Measurements from ENCODE around the gene PPIL1. TPM values are rescaled to one million over a fixed set of nuclear protein-coding genes. Genes with fewer than 3 reads are reported as not detected.

The PPIL1 gene
- 10 to 100 TPM; 13.5 to 22.9 (median 18.5) TPM for total RNA-seq
- 10 to 100 TPM; 13.2 to 28.0 (median 16.0) TPM for polyA plus RNA-seq

DNA sequence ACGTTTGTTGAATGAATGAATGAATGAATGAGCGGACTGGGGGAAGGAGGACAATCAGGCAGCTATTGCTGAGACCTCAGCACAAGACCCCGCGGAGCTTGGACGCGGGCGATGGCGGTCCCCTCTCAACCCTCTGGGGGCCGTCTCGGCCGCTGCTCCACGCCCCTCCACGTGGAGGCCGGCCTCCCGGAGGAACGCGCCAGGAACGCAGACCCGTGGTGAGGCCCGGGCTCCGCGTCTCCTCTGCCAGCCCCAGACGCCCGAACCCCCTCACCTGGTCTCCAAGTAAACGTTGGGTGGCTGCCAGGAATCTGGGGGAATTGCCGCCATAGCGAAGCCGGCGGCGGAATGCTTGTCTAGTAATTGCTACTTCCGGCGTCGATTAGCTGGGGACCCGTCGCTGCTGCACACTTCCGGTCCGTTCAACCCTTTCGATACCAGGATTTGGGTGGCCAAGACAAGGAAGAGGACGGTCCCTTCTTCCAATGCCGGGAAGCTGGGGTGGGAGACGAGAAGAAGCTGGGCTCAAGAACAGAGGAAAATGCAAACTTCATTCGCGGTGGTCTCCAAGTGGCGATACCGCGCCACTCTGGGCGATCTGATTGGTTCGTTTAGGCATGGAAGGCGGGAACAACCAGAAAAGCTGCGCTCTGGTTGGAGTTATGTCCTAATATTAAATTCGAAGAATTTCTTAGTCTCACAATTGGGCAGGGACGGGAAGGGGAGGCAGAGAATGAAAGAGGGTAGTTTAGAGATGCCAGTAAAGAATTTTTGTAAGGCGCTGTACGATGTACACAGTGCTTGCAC is at the start of gene PPIL1:
PPIL1 (minus strand) TSS at position 361 of the 807 bp plus-strand sequence; CDS start at position 330, 31 bp downstream.
- TF ChIP-seq POLR2AphosphoS5 (IDR thresholded peaks at IDR 0.05) (peak in 3 of 4 donors; percentile 14 to 71 (median 45)), POLR2A (IDR thresholded peaks at IDR 0.05) (no peak)
- peak; percentile 91 for DNase-seq
- peaks cover 0 to 9% (median 0%) of the 10 kb centered on the region in 3 donors for H3K27me3 ChIP-seq
- intact Hi-C loops (cut with DNase I): no loop called here
- peaks cover 0 to 6% (median 0%) of the 10 kb centered on the region in 4 donors for H3K36me3 ChIP-seq
- H3K4me1 ChIP-seq: peaks cover 0 to 19% (median 16%) of the 10 kb centered on the region in 4 donors
- H3K27ac ChIP-seq: peak within 1 kb of the TSS; percentile 83 to 88 (median 86)
- H3K9me3 ChIP-seq: no peaks in the 10 kb centered on the region
- WGBS, 2 donors: 0% methylated on average over 54 of the region's 54 CpGs
- peak within 1 kb of the TSS; percentile 79 to 87 (median 84) for H3K4me3 ChIP-seq

DNA sequence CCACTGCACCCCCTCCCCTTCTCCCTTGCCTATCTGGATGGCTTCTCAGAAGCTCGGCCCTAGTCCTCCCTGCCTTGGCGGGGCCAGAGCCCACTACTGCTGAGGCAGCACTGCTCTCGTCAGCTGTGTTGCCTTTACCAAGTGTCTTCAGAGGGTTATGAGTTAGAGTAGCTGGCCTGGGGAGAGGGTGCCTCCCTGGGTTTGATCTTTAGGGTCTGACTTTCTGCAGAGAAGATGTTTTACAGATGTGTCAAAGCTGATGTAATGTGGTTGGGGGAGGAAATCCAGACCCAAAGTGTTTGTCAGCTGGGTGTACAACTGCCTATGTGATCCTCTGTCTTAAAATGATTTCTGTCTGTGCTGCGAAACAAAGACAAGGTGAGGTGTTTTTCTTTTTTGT is 49.5 kb upstream of the PPIL1 start:
- no peak overlapping the region for H3K4me3 ChIP-seq
- H3K36me3 ChIP-seq: peaks cover 0 to 64% (median 15%) of the 10 kb centered on the region in 4 donors
- DNase-seq: no peak
- no peaks in the 10 kb centered on the region for H3K27me3 ChIP-seq
- H3K27ac ChIP-seq: no peak overlapping the region
- 79 to 92% methylated on average over 4 of the region's 4 CpGs for WGBS, 2 donors
- H3K9me3 ChIP-seq: no peaks in the 10 kb centered on the region
- H3K4me1 ChIP-seq: peaks cover 0 to 34% (median 26%) of the 10 kb centered on the region in 4 donors
- TF ChIP-seq POLR2A (IDR thresholded peaks at IDR 0.05): no peak
- TF ChIP-seq EP300 (IDR thresholded peaks at IDR 0.05): no peak
- no peak for TF ChIP-seq POLR2AphosphoS5 (IDR thresholded peaks at IDR 0.05)
- TF ChIP-seq, protein P1, sequence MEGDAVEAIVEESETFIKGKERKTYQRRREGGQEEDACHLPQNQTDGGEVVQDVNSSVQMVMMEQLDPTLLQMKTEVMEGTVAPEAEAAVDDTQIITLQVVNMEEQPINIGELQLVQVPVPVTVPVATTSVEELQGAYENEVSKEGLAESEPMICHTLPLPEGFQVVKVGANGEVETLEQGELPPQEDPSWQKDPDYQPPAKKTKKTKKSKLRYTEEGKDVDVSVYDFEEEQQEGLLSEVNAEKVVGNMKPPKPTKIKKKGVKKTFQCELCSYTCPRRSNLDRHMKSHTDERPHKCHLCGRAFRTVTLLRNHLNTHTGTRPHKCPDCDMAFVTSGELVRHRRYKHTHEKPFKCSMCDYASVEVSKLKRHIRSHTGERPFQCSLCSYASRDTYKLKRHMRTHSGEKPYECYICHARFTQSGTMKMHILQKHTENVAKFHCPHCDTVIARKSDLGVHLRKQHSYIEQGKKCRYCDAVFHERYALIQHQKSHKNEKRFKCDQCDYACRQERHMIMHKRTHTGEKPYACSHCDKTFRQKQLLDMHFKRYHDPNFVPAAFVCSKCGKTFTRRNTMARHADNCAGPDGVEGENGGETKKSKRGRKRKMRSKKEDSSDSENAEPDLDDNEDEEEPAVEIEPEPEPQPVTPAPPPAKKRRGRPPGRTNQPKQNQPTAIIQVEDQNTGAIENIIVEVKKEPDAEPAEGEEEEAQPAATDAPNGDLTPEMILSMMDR (IDR thresholded peaks at IDR 0.05): no peak
- intact Hi-C loops (cut with DNase I): no loop called here

DNA sequence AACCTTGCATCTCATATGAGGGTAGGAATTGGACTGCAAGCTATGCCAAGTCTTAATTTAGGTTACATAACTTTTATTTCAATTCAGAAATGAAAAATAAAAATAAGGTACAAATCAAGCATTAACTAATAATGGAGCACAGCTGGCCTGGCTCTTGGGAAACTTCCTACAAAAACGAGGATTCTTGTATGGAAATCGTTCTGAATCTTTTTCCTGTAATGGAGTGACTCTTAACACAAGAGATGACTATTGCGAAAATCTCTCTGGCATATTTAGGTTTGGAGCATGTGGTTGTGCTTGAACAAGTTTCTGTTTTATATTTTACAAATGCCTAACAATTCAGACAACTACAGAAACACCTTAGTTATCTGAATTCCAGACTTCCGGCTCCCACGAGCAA is 45.9 kb upstream of the PPIL1 start:
- intact Hi-C loops (cut with DNase I): no loop called here
- Histone ChIP-seq H3K36me3 (peaks cover 0 to 80% (median 20%) of the 10 kb centered on the region in 4 donors), H3K27ac (peak overlapping the region in 3 of 4 donors; percentile 35 to 79 (median 52))

DNA sequence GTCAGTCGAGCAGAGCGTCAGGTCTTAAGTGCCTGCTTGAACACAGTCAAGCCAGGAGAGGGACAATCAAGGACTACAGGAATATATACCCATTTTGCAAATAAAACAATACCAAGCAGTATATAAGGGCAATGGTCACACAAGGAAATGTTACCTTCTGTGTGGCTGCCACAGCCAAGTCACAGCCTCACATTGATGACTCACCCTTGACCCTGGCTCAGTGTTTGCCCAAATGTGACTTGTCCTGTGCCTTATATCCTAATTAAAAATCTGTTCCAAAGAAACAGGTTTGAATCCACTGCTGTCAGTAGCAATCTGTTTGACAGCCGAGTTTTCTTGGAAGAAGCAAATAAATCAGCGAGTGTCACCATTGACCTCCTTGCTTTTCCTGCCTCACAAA is 45.4 kb upstream of the PPIL1 start:
- no peaks in the 10 kb centered on the region for H3K9me3 ChIP-seq
- no peak for TF ChIP-seq POLR2AphosphoS5 (IDR thresholded peaks at IDR 0.05)
- TF ChIP-seq POLR2A (IDR thresholded peaks at IDR 0.05): no peak
- TF ChIP-seq, protein P1 (IDR thresholded peaks at IDR 0.05): no peak
- no peak for TF ChIP-seq EP300 (IDR thresholded peaks at IDR 0.05)
- intact Hi-C loops (cut with DNase I): no loop called here
- peak overlapping the region in 3 of 4 donors; percentile 14 to 79 (median 52) for H3K27ac ChIP-seq
- peaks cover 0 to 40% (median 39%) of the 10 kb centered on the region in 4 donors for H3K4me1 ChIP-seq
- DNase-seq: no peak
- H3K4me3 ChIP-seq: no peak overlapping the region
- H3K36me3 ChIP-seq: peaks cover 0 to 80% (median 21%) of the 10 kb centered on the region in 4 donors
- 88 to 91% methylated on average over 4 of the region's 4 CpGs for WGBS, 2 donors
- H3K27me3 ChIP-seq: no peaks in the 10 kb centered on the region

More for the DNA sequence above, 45.9 kb upstream of the PPIL1 start:
- TF ChIP-seq, protein P1 (IDR thresholded peaks at IDR 0.05): no peak
- TF ChIP-seq POLR2A (IDR thresholded peaks at IDR 0.05) (no peak), POLR2AphosphoS5 (IDR thresholded peaks at IDR 0.05) (peak in 3 of 4 donors; percentile 10 to 36 (median 12)), EP300 (IDR thresholded peaks at IDR 0.05) (peak in 1 of 4 donors; percentile 6)
- 85 to 91% methylated on average over 5 of the region's 5 CpGs for WGBS, 2 donors
- peak; percentile 75 for DNase-seq
- H3K27me3 ChIP-seq: no peaks in the 10 kb centered on the region
- H3K4me3 ChIP-seq: no peak overlapping the region
- no peaks in the 10 kb centered on the region for H3K9me3 ChIP-seq
- peaks cover 0 to 40% (median 39%) of the 10 kb centered on the region in 4 donors for H3K4me1 ChIP-seq

DNA sequence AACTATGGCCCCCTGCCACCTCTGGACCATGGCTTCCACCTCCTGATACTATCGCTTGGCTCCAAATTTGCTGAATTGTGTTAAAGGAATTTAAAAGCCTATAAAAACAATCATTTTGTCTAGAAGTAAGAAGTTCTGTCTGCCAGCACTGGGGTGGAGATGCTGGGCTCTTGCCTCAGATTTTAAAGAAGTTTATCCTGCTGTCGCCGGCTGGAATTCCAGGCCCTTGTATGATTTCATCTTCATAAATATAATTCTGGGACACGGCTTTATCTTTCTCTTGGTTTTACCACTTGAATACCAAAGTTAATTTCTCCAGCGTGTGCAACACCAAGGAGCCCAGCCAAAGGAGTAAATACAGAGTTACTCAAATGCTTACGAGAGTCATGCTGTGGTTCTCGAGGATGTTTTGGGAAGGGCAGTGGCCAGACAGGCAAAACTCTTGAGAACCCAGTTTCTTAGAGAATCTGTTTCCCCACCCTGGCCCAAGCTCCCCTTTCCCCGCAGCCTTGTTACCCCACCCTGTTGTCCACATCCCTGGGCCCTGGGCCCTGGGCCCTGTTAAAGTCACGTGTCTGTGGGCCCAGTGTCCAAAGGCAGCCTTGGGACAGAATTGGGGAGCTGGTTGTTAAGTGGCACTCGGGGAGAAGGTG is 43.1 kb upstream of the PPIL1 start:
- peak; percentile 88 for DNase-seq
- Histone ChIP-seq H3K4me1 (peaks cover 0 to 46% (median 41%) of the 10 kb centered on the region in 4 donors), H3K9me3 (no peaks in the 10 kb centered on the region), H3K4me3 (no peak overlapping the region), H3K27me3 (no peaks in the 10 kb centered on the region), H3K27ac (peak overlapping the region; percentile 76 to 79 (median 77)), H3K36me3 (peaks cover 0 to 77% (median 21%) of the 10 kb centered on the region in 4 donors)
- TF ChIP-seq, protein P1 (IDR thresholded peaks at IDR 0.05): no peak
- TF ChIP-seq POLR2A (IDR thresholded peaks at IDR 0.05) (no peak), POLR2AphosphoS5 (IDR thresholded peaks at IDR 0.05) (peak in 1 of 4 donors; percentile 34)
- intact Hi-C loops (cut with DNase I): no loop called here
- WGBS, 2 donors: 84 to 90% methylated on average over 10 of the region's 10 CpGs

All from sigmoid colon (tissue), 7 donors.